K562 (cell line): ENCODE data around the gene HSPA8. TPM values are rescaled to one million over a fixed set of nuclear protein-coding genes. Genes with fewer than 3 reads are reported as not detected.

Experiments
- ATAC-seq: fragments of 200-7000 bp; cut with Tn5 transposase; 3 replicates; pipeline ENCODE4 v1.9.1; 2020; ENCODE audit warnings: moderate library complexity
- BruUV-seq: library from RNA; stranded (reverse); fragments of 400-500 nt; replicated peaks from 2 replicates; lab custom pipeline; 2021; lab: Mats Ljungman, UMichigan
- CTCF ChIA-PET: fragments of 300-600 bp; formaldehyde crosslinking; extraction: SDS; loops from one replicate; lab custom pipeline; 2021; ENCODE audit warnings: low intra/inter-chr PET ratio; lab: Yijun Ruan, JAX
- POLR2A ChIA-PET: fragments of 300-600, 350-650 bp; sonication (Branson Sonifier 250); formaldehyde crosslinking; extraction: SDS; loops from one replicate; lab custom pipeline; 2021; ENCODE audit warnings: antibody characterized with exemption, inconsistent platforms; lab: Yijun Ruan, JAX
- DNase-seq, 4 experiments: peaks; one replicate each; pipeline versions ENCODE4 v3.0.0 to v3.0.0-alpha.2; 2011 to 2018; ENCODE audit warnings: low spot score in 3 of 4, mixed read lengths in 3 of 4; ENCODE audit errors: extremely low read depth in 1 of 4
- FAIRE-seq: peaks from 2 replicates; lab custom pipeline; 2011; peaks lifted over from hg19 to GRCh38; lab: Jason Lieb, UNC
- H2AFZ ChIP-seq: 2 replicates; pipeline ENCODE4 v1.6.0; 2011; ENCODE audit warnings: low read depth, low read length, control low read depth, inconsistent platforms
- H3K27ac ChIP-seq: fragments of 200-600 bp; 3 replicates; pipeline ENCODE4 v1.8.0; 2011; ENCODE audit warnings: low read depth, mild to moderate bottlenecking, control low read depth, inconsistent platforms, low read length, moderate library complexity, mixed read lengths; ENCODE audit errors: extremely low read depth
- H3K27me3 ChIP-seq, 2 experiments: fragments of 300-600 bp in 1 of 2; 2 replicates in 1 of 2; 3 replicates in 1 of 2; pipeline versions ENCODE4 v1.6.0 to v1.8.0; 2011; ENCODE audit warnings: inconsistent platforms in 2 of 2, low read length in 2 of 2, mild to moderate bottlenecking in 1 of 2, mixed read lengths in 1 of 2, moderate library complexity in 1 of 2; ENCODE audit not compliant: control insufficient read depth in 2 of 2, insufficient read depth in 2 of 2
- H3K36me3 ChIP-seq: fragments of 300-600 bp; 3 replicates; pipeline ENCODE4 v1.8.0; 2011; ENCODE audit warnings: mild to moderate bottlenecking, low read length, inconsistent platforms; ENCODE audit not compliant: control insufficient read depth, insufficient read depth
- H3K4me1 ChIP-seq, 2 experiments: fragments of 200-600 bp in 1 of 2; replicated peaks in 1 of 2; 2 replicates in 1 of 2; 3 replicates in 1 of 2; pipeline versions ENCODE4 v1.5.1 to v1.8.0; 2011; ENCODE audit warnings: inconsistent platforms in 2 of 2, low read length in 2 of 2, mild to moderate bottlenecking in 1 of 2, mixed read lengths in 1 of 2, moderate library complexity in 1 of 2; ENCODE audit not compliant: control insufficient read depth in 2 of 2, insufficient read depth in 2 of 2
- H3K4me2 ChIP-seq: 2 replicates; pipeline ENCODE4 v1.6.1; 2011; ENCODE audit warnings: low read length, control low read depth, inconsistent platforms, mixed read lengths; ENCODE audit not compliant: insufficient read depth
- H3K4me3 ChIP-seq: fragments of 200-600 bp; sonication (generic), shearing (Covaris generic); 2 replicates; pipeline ENCODE4 v1.5.1; 2016; ENCODE audit warnings: control low read depth, inconsistent platforms
- H3K79me2 ChIP-seq: fragments of 200-600 bp; 3 replicates; pipeline ENCODE4 v1.8.0; 2011; ENCODE audit warnings: low read length, inconsistent platforms; ENCODE audit not compliant: control insufficient read depth, insufficient read depth
- H3K9ac ChIP-seq, 2 experiments: 2 replicates each; pipeline versions ENCODE4 v1.6.0 to v1.6.1; 2011; ENCODE audit warnings: low read depth in 2 of 2, low read length in 2 of 2, control low read depth in 1 of 2, inconsistent platforms in 1 of 2, mild to moderate bottlenecking in 1 of 2, mixed read lengths in 1 of 2; ENCODE audit not compliant: insufficient read depth in 1 of 2
- H3K9me1 ChIP-seq: one replicate; pipeline ENCODE4 v1.6.0; 2011; ENCODE audit warnings: inconsistent platforms, mild to moderate bottlenecking, low read length, moderate library complexity; ENCODE audit not compliant: control insufficient read depth, insufficient read depth
- H3K9me3 ChIP-seq: replicated peaks from 2 replicates; pipeline ENCODE4 v1.5.1; 2011; ENCODE audit warnings: low read depth, low read length, inconsistent platforms; ENCODE audit not compliant: control insufficient read depth, insufficient read depth
- H4K20me1 ChIP-seq: replicated peaks from 2 replicates; pipeline ENCODE4 v1.6.1; 2011; ENCODE audit warnings: low read length, inconsistent platforms, mixed read lengths; ENCODE audit not compliant: control insufficient read depth, insufficient read depth
- BMI1 ChIP-seq: fragments of 150-350 bp; IDR thresholded peaks from 2 replicates; pipeline ENCODE4 v1.6.1; 2014; ENCODE audit warnings: low read length
- CBX2 ChIP-seq: fragments of 200-600 bp; sonication (generic); IDR thresholded peaks from one replicate; pipeline ENCODE4 v1.6.1; 2012; ENCODE audit warnings: mild to moderate bottlenecking, low read length, inconsistent platforms; ENCODE audit not compliant: insufficient read depth, poor library complexity, severe bottlenecking
- DNMT1 ChIP-seq: fragments of 450-650 bp; IDR thresholded peaks from 2 replicates; pipeline ENCODE4 v1.6.1; 2016; ENCODE audit warnings: antibody characterized with exemption, mild to moderate bottlenecking
- MXD1 ChIP-seq: fragments of 250-450 bp; sonication (Bioruptor Pico); IDR thresholded peaks from 2 replicates; pipeline ENCODE4 v1.8.0; 2021; ENCODE audit warnings: borderline replicate concordance, mild to moderate bottlenecking, moderate library complexity; ENCODE audit not compliant: poor library complexity, severe bottlenecking
- POLR2A ChIP-seq: fragments of 450-650 bp; conservative IDR thresholded peaks from 2 replicates; pipeline ENCODE4 v1.6.1; 2016
- POLR2AphosphoS5 ChIP-seq: IDR thresholded peaks from 2 replicates; pipeline ENCODE4 v1.6.1; 2011; ENCODE audit warnings: mild to moderate bottlenecking, low read depth, low read length, moderate library complexity; ENCODE audit not compliant: control insufficient read depth, insufficient read depth
- PRPF4 ChIP-seq: fragments of 200-400 bp; formaldehyde crosslinking; IDR thresholded peaks from one replicate; pipeline ENCODE4 v1.6.1; 2017; ENCODE audit warnings: low read length, low read depth, mild to moderate bottlenecking; ENCODE audit not compliant: insufficient read depth, poor library complexity, severe bottlenecking
- RBFOX2 ChIP-seq: fragments of 200-400 bp; formaldehyde crosslinking; IDR thresholded peaks from 2 replicates; pipeline ENCODE4 v1.6.1; 2017; ENCODE audit warnings: low read depth, mild to moderate bottlenecking, low read length, moderate library complexity
- WGBS: fragments of 100-300 bp; shearing (Covaris generic); methylation state at CpG from one replicate; pipeline ENCODE4 v1.1.6; 2016; ENCODE audit warnings: low coverage, mixed read lengths; ENCODE audit not compliant: insufficient coverage; ENCODE audit errors: missing lambda C conversion rate; 5-methylcytosine and 5-hydroxymethylcytosine counted together
- in situ Hi-C: fragments of 300-500 bp; cut with MboI; formaldehyde crosslinking; loops from 4 replicates; pipeline ENCODE4 v1.15.0; 2018; ENCODE audit warnings: inconsistent platforms, mixed read lengths
- intact Hi-C: fragments of 100-400 bp; cut with micrococcal nuclease; formaldehyde crosslinking; loops from 2 replicates; pipeline ENCODE4 v1.14.2; 2022
- polyA plus RNA-seq, 8 experiments: library from polyadenylated mRNA; depleted of rRNA in 4 of 8; stranded (reverse) in 5 of 8; unstranded in 3 of 8; fragments of >200 nt; fragmentation: Nextera tagmentation in 2 of 8; fragmentation: Illumina TruSeq in 1 of 8; extraction: Ambion mirVana in 2 of 8; extraction: Trizol in 1 of 8; gene quantifications; 2 replicates each; pipeline versions ENCODE4 v1.2.1 to v1.2.3, GENCODE V29; 2011 to 2014; ENCODE audit warnings: inconsistent platforms in 1 of 8, missing spikeins in 1 of 8
- total RNA-seq, 7 experiments: library from RNA; depleted of rRNA in 6 of 7; stranded (reverse); fragments of >200 nt in 6 of 7; fragmentation: Illumina TruSeq in 2 of 7; extraction: Trizol in 2 of 7; gene quantifications; 2 replicates each; pipeline versions ENCODE4 v1.2.1 to v1.2.3, GENCODE V29; 2011 to 2021; ENCODE audit warnings: low replicate concordance in 1 of 7

HSPA8 gene
- total and polyA plus RNA-seq, 9 of the 15 experiments (the other 6 are each of a cell fraction or from before 2014, with no cell fraction given): 1,250 to 3,966 (median 2,773) TPM

GRCh38 chr11:123055191-123055901 lies 6.6 kb downstream of the HSPA8 start:
- POLR2A ChIA-PET: interaction anchor here (1.0 to 2.5 kb wide), 2 partner anchors 8 to 24 kb away, joined by 3 to 6 read pairs; no protein-coding TSS in a partner anchor
- ATAC-seq: peak; percentile 4
- in situ Hi-C loops: no loop called here
- Histone ChIP-seq H3K9me3 (no peaks in the 10 kb centered on the region), H3K36me3 (peaks cover 53% of the 10 kb centered on the region)
- TF ChIP-seq RBFOX2: peak; percentile 46; the same call in 1 of the 2 replicates
- TF ChIP-seq POLR2AphosphoS5: peak; percentile 55; the same call in 1 of the 2 replicates
- peak; percentile 23 for TF ChIP-seq POLR2A
- no peak for TF ChIP-seq MXD1 (CRISPR knock-in tag)
- no peak for TF ChIP-seq BMI1
- no peak for TF ChIP-seq CBX2
- TF ChIP-seq DNMT1: no peak
- TF ChIP-seq PRPF4: no peak
- TF ChIP-seq, all 486 proteins: peak for 3
- H3K27me3 ChIP-seq: no peaks in the 10 kb centered on the region
- DNase-seq (peak in 1 of 4 experiments; percentile 42), FAIRE-seq (no peak)
- no peak overlapping the region for H2AFZ ChIP-seq
- peaks cover 50% of the 10 kb centered on the region for H4K20me1 ChIP-seq
- 34% methylated on average over 6 of the region's 6 CpGs for WGBS
- H3K9ac ChIP-seq: no peak overlapping the region
- H3K9me1 ChIP-seq: peaks cover 6% of the 10 kb centered on the region
- CTCF ChIA-PET: no interaction called here
- peaks cover 34% of the 10 kb centered on the region for H3K79me2 ChIP-seq
- H3K27ac ChIP-seq: no peak overlapping the region
- H3K4me2 ChIP-seq: no peak overlapping the region
- intact Hi-C loops: no loop called here
- H3K4me3 ChIP-seq: no peak overlapping the region
- BruUV-seq: no TSS peak
- H3K4me1 ChIP-seq: peaks cover 0 to 11% of the 10 kb centered on the region in 2 experiments; a peak in 2 of 5 replicates
